ENCODE measurements around the gene UBASH3A. TPM values are rescaled to one million over a fixed set of nuclear protein-coding genes. Genes with fewer than 3 reads are reported as not detected.

Gene UBASH3A
- total RNA-seq, 1 experiment from 2014 or later, result 0.07 TPM

DNA sequence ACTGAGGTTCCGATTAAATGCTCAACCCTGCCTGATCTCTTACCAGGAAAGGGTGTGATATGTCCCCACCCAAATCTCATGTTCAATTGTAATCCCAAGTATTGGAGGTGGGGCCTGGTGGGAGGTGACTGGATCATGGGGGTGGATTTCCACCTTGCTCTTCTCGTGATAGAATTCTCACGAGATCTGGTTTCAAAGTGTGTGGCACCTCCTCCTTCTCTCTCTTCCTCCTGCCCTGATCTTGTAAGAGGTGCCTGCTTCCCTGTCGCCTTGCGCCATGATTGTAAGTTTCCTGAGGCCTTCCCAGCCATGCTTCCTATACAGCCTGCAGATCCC, 57.5 kb downstream of the UBASH3A start:
- Histone ChIP-seq H3K9me2 (ENCODE audit: insufficient read depth) (no peaks in the 10 kb centered on the region), H3K27me3 (ENCODE audit: insufficient read depth, low read length) (no peaks in the 10 kb centered on the region), H3K36me3 (ENCODE audit: control insufficient read depth in 1 of 2, insufficient read depth in 2 of 2, low read length in 2 of 2) (no peaks in the 10 kb centered on the region), H3K79me2 (ENCODE audit: insufficient read depth, low read length) (no peaks in the 10 kb centered on the region), H4K20me1 (ENCODE audit: insufficient read depth) (no peaks in the 10 kb centered on the region), H3K4me3 (replicated peaks in 1 of 2; ENCODE audit: low read depth in 1 of 2, low read length in 2 of 2) (no peak overlapping the region), H3K9ac (ENCODE audit: low read length) (no peak overlapping the region), H3K27ac (ENCODE audit: low read depth, low read length) (no peak overlapping the region), H3K4me2 (ENCODE audit: low read length) (no peak overlapping the region), H3K9me3 (ENCODE audit: control insufficient read depth in 1 of 2, insufficient read depth in 1 of 2, low read depth in 1 of 2, low read length in 2 of 2) (no peaks in the 10 kb centered on the region), H2AFZ (ENCODE audit: low read depth, low read length, poor library complexity, severe bottlenecking) (no peak overlapping the region), H3K4me1 (ENCODE audit: control insufficient read depth in 1 of 2, insufficient read depth in 2 of 2, low read length in 2 of 2) (peaks cover 0 to 8% of the 10 kb centered on the region in 2 experiments; a peak in 1 of 4 replicates)
- intact Hi-C loops (cut with micrococcal nuclease), result no loop called here
- no TSS peak for BruUV-seq (replicated peaks)
- ChIA-PET POLR2A (no interaction called here), CTCF (no interaction called here), RAD21 (ENCODE audit: low non-redundant PET in 1 of 2, low total read pairs in 2 of 2, uncharacterized antibody in 2 of 2, unreplicated experiment in 2 of 2) (no interaction called here)
- no peak for ATAC-seq
- no peak for DNase-seq (ENCODE audit: low read depth, low spot score)
- TF ChIP-seq YY1 (IDR thresholded peaks at IDR 0.05; ENCODE audit: extremely low read depth, insufficient replicate concordance, low read depth, low read length) (no peak), TCF7L2 (IDR thresholded peaks at IDR 0.05; ENCODE audit: borderline replicate concordance, extremely low read depth, insufficient read depth, insufficient read length) (no peak), EZH2 (IDR thresholded peaks at IDR 0.05) (no peak), ATF3 (IDR thresholded peaks at IDR 0.05) (no peak), JUND (IDR thresholded peaks at IDR 0.05) (no peak), POLR2A (IDR thresholded peaks at IDR 0.05; ENCODE audit: borderline replicate concordance, extremely low read depth, insufficient read depth, insufficient read length) (no peak), RAD21 (IDR thresholded peaks at IDR 0.05; ENCODE audit: low read depth) (no peak), EZH2phosphoT487 (IDR thresholded peaks at IDR 0.05; ENCODE audit: borderline replicate concordance) (no peak), ZNF274 (IDR thresholded peaks at IDR 0.05; ENCODE audit: low read depth, low read length) (no peak), ELF1 (IDR thresholded peaks at IDR 0.05; ENCODE audit: borderline replicate concordance, low read depth) (no peak), SRF (IDR thresholded peaks at IDR 0.05; ENCODE audit: low read depth) (no peak), FOSL1 (IDR thresholded peaks at IDR 0.05; ENCODE audit: low read depth) (no peak)
- TF ChIP-seq, protein P1, sequence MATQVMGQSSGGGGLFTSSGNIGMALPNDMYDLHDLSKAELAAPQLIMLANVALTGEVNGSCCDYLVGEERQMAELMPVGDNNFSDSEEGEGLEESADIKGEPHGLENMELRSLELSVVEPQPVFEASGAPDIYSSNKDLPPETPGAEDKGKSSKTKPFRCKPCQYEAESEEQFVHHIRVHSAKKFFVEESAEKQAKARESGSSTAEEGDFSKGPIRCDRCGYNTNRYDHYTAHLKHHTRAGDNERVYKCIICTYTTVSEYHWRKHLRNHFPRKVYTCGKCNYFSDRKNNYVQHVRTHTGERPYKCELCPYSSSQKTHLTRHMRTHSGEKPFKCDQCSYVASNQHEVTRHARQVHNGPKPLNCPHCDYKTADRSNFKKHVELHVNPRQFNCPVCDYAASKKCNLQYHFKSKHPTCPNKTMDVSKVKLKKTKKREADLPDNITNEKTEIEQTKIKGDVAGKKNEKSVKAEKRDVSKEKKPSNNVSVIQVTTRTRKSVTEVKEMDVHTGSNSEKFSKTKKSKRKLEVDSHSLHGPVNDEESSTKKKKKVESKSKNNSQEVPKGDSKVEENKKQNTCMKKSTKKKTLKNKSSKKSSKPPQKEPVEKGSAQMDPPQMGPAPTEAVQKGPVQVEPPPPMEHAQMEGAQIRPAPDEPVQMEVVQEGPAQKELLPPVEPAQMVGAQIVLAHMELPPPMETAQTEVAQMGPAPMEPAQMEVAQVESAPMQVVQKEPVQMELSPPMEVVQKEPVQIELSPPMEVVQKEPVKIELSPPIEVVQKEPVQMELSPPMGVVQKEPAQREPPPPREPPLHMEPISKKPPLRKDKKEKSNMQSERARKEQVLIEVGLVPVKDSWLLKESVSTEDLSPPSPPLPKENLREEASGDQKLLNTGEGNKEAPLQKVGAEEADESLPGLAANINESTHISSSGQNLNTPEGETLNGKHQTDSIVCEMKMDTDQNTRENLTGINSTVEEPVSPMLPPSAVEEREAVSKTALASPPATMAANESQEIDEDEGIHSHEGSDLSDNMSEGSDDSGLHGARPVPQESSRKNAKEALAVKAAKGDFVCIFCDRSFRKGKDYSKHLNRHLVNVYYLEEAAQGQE (IDR thresholded peaks at IDR 0.05; ENCODE audit: low read depth), result no peak
- TF ChIP-seq, protein P2, sequence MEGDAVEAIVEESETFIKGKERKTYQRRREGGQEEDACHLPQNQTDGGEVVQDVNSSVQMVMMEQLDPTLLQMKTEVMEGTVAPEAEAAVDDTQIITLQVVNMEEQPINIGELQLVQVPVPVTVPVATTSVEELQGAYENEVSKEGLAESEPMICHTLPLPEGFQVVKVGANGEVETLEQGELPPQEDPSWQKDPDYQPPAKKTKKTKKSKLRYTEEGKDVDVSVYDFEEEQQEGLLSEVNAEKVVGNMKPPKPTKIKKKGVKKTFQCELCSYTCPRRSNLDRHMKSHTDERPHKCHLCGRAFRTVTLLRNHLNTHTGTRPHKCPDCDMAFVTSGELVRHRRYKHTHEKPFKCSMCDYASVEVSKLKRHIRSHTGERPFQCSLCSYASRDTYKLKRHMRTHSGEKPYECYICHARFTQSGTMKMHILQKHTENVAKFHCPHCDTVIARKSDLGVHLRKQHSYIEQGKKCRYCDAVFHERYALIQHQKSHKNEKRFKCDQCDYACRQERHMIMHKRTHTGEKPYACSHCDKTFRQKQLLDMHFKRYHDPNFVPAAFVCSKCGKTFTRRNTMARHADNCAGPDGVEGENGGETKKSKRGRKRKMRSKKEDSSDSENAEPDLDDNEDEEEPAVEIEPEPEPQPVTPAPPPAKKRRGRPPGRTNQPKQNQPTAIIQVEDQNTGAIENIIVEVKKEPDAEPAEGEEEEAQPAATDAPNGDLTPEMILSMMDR (IDR thresholded peaks at IDR 0.05 in 2 of 3, conservative IDR thresholded peaks at IDR 0.05 in 1 of 3; ENCODE audit: borderline replicate concordance in 1 of 3, insufficient read depth in 1 of 3, low read depth in 2 of 3, low read length in 2 of 3), result no peak
- TF ChIP-seq, protein P3, sequence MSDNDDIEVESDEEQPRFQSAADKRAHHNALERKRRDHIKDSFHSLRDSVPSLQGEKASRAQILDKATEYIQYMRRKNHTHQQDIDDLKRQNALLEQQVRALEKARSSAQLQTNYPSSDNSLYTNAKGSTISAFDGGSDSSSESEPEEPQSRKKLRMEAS (IDR thresholded peaks at IDR 0.05), result no peak

Measured in HCT116 (cell line).